ENCODE data around the gene RETN. TPM values are rescaled to one million over a fixed set of nuclear protein-coding genes. Genes with fewer than 3 reads are reported as not detected.
"Not testable (repeated sequence)": the region's sequence is repeated elsewhere in the genome, so short reads cannot be mapped to it uniquely, and the experiment has no call there.

The RETN gene
- total RNA-seq, 1 experiment from 2014 or later = not detected

DNA sequence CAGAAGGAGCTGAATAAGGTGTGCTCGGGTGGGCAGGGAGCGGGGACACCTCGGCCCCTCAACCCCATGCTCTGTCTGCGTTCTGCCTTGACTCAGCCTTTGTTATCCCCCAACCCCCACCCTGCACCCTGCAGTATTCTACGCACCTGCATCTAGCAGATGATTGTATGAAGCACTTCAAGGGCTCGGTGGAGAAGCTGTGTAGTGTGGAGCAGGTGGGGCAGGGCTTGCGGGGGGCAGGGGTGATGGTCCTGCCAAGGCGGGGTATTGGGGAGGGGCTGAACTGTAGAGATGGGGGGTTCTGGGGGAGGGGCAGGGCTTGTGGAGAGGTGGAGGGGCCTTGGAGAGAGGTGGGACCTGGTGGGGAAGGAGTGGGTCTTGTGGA lies 25.8 kb upstream of the RETN start:
- BruUV-seq (replicated peaks) = no TSS peak
- intact Hi-C loops (cut with micrococcal nuclease) = no loop called here
- H3K9me3 ChIP-seq (ENCODE audit: control insufficient read depth in 1 of 2, insufficient read depth in 1 of 2, low read depth in 1 of 2, low read length in 2 of 2) = peaks cover 0 to 4% of the 10 kb centered on the region in 2 experiments; a peak in 1 of 4 replicates
- no peak for TF ChIP-seq EGR1 (IDR thresholded peaks at IDR 0.05; ENCODE audit: low read depth)
- H3K4me1 ChIP-seq (ENCODE audit: control insufficient read depth in 1 of 2, insufficient read depth in 2 of 2, low read length in 2 of 2) = peaks cover 2 to 15% of the 10 kb centered on the region in 2 experiments; a peak in 3 of 4 replicates
- ATAC-seq = no peak
- no peak overlapping the region for H3K9ac ChIP-seq (ENCODE audit: low read length)
- no peak for DNase-seq (ENCODE audit: low read depth, low spot score)
- H3K27ac ChIP-seq (ENCODE audit: low read depth, low read length) = no peak overlapping the region; the same call in 1 of the 2 replicates
- H3K4me3 ChIP-seq (replicated peaks in 1 of 2; ENCODE audit: low read depth in 1 of 2, low read length in 2 of 2) = no peak overlapping the region
- peaks cover 0 to 11% of the 10 kb centered on the region in 2 experiments; a peak in 1 of 4 replicates for H3K36me3 ChIP-seq (ENCODE audit: control insufficient read depth in 1 of 2, insufficient read depth in 2 of 2, low read length in 2 of 2)
- CTCF ChIA-PET = interaction anchor here (1.3 kb wide), 1 partner anchor 157 kb away, joined by 4 read pairs; no protein-coding TSS in a partner anchor
- H3K4me2 ChIP-seq (ENCODE audit: low read length) = no peak overlapping the region
- H4K20me1 ChIP-seq (ENCODE audit: insufficient read depth) = no peaks in the 10 kb centered on the region
- POLR2A ChIA-PET = no interaction called here
- H3K27me3 ChIP-seq (ENCODE audit: insufficient read depth, low read length) = no peaks in the 10 kb centered on the region
- H3K79me2 ChIP-seq (ENCODE audit: insufficient read depth, low read length) = peaks cover 9% of the 10 kb centered on the region
- RAD21 ChIA-PET (ENCODE audit: low non-redundant PET in 1 of 2, low total read pairs in 2 of 2, uncharacterized antibody in 2 of 2, unreplicated experiment in 2 of 2) = no interaction called here
- no peaks in the 10 kb centered on the region for H3K9me2 ChIP-seq (ENCODE audit: insufficient read depth)
- no peak overlapping the region for H2AFZ ChIP-seq (ENCODE audit: low read depth, low read length, poor library complexity, severe bottlenecking)

DNA sequence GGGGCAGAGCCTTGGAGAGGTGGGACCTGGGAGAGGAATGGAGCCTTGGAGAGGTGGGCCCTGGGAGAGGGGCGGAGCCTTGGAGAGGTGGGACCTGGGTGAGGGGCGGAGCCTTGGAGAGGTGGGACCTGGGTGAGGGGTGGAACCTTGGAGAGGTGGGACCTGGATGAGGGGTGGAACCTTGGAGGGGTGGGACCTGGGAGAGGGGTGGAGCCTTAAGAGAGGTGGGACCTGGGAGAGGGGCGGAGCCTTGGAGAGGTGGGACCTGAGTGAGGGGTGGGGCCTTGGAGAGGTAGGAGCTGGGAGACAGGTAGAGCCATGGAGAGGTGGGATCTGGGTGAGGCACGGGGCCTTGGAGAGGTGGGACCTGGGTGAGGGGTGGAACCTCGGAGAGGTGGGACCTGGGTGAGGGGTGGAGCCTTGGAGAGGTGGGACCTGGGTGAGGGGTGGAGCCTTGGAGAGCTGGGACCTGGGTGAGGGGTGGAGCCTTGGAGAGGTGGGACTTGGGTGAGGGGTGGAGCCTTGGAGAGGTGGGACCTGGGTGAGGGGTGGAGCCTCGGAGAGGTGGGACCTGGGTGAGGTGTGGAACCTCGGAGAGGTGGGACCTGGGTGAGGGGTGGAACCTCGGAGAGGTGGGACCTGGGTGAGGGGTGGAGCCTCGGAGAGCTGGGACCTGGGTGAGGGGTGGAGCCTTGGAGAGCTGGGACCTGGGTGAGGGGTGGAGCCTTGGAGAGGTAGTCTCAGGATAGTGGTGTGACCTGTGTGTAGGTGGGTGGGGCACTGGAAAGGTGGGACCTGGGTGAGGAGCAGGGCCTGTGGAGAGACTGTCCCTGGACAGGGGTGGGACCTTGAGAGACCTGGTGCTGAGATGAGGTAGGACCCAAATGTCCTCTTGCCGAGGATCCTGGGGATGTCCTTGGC lies 25.0 kb upstream of the RETN start:
- H3K27me3 ChIP-seq (ENCODE audit: insufficient read depth, low read length); H3K9me2 ChIP-seq (ENCODE audit: insufficient read depth); H3K9me3 ChIP-seq (ENCODE audit: control insufficient read depth in 1 of 2, insufficient read depth in 1 of 2, low read depth in 1 of 2, low read length in 2 of 2); H2AFZ ChIP-seq (ENCODE audit: low read depth, low read length, poor library complexity, severe bottlenecking); H3K79me2 ChIP-seq (ENCODE audit: insufficient read depth, low read length); H3K4me2 ChIP-seq (ENCODE audit: low read length); BruUV-seq (replicated peaks); H4K20me1 ChIP-seq (ENCODE audit: insufficient read depth); H3K4me3 ChIP-seq (replicated peaks in 1 of 2; ENCODE audit: low read depth in 1 of 2, low read length in 2 of 2); intact Hi-C loops (cut with micrococcal nuclease); H3K9ac ChIP-seq (ENCODE audit: low read length): not testable (repeated sequence)
- CTCF ChIA-PET = interaction anchor here (1.3 to 1.5 kb wide), 2 partner anchors 37 to 156 kb away, joined by 4 to 5 read pairs; partner anchors contain the start of gene TRAPPC5
- DNase-seq (ENCODE audit: low read depth, low spot score) = peak; percentile 69
- POLR2A ChIA-PET = interaction anchor here (0.6 to 0.7 kb wide), 2 partner anchors 41 to 84 kb away, joined by 3 read pairs; no protein-coding TSS in a partner anchor
- peak; percentile 70 for ATAC-seq
- Histone ChIP-seq H3K4me1 (ENCODE audit: control insufficient read depth in 1 of 2, insufficient read depth in 2 of 2, low read length in 2 of 2) (peaks cover 0 to 13% of the 10 kb centered on the region in 2 experiments; a peak in 2 of 4 replicates), H3K27ac (ENCODE audit: low read depth, low read length) (peak overlapping the region; percentile 4; the same call in 1 of the 2 replicates), H3K36me3 (ENCODE audit: control insufficient read depth in 1 of 2, insufficient read depth in 2 of 2, low read length in 2 of 2) (peaks cover 0 to 11% of the 10 kb centered on the region in 2 experiments; a peak in 1 of 4 replicates)
- RAD21 ChIA-PET (ENCODE audit: low non-redundant PET in 1 of 2, low total read pairs in 2 of 2, uncharacterized antibody in 2 of 2, unreplicated experiment in 2 of 2) = interaction anchor here (0.7 to 1.6 kb wide), 2 partner anchors 75 to 156 kb away, joined by 3 to 6 read pairs; no protein-coding TSS in a partner anchor
